WTC11 (cell line): ENCODE results near the gene RAPGEF5.

Experiments
- TP53 ChIP-seq: sonication (generic); formaldehyde crosslinking; IDR thresholded peaks from 2 replicates; pipeline ENCODE4 v1.8.1; 2023; ENCODE audit warnings: mild to moderate bottlenecking, missing genetic modification reagents
- ZNF121 ChIP-seq: sonication (generic); formaldehyde crosslinking; IDR thresholded peaks from 2 replicates; pipeline ENCODE4 v1.8.0; 2023; ENCODE audit warnings: missing genetic modification reagents
- TF ChIP-seq, protein P1 (sequence below): fragments of 200-600 bp; IDR thresholded peaks from 2 replicates; pipeline ENCODE4 v1.8.0; 2022; ENCODE audit warnings: antibody characterized with exemption
- TF ChIP-seq, protein P2 (sequence below): sonication (generic); formaldehyde crosslinking; IDR thresholded peaks from 2 replicates; pipeline ENCODE4 v1.8.1; 2023; ENCODE audit warnings: mild to moderate bottlenecking, missing genetic modification reagents
- TF ChIP-seq, protein P3 (sequence below): sonication (generic); formaldehyde crosslinking; IDR thresholded peaks from 2 replicates; pipeline ENCODE4 v1.8.0; 2022; ENCODE audit warnings: mild to moderate bottlenecking, missing genetic modification reagents
- TF ChIP-seq, protein P4 (sequence below): sonication (generic); formaldehyde crosslinking; IDR thresholded peaks from 2 replicates; pipeline ENCODE4 v1.8.1; 2022; ENCODE audit warnings: missing genetic modification reagents, borderline replicate concordance
- TF ChIP-seq, protein P5 (sequence below): sonication (generic); formaldehyde crosslinking; IDR thresholded peaks from 2 replicates; pipeline ENCODE4 v1.8.0; 2022; ENCODE audit warnings: missing genetic modification reagents
- TF ChIP-seq, protein P6 (sequence below): sonication (generic); formaldehyde crosslinking; IDR thresholded peaks from 2 replicates; pipeline ENCODE4 v1.8.0; 2023; ENCODE audit warnings: missing genetic modification reagents, mild to moderate bottlenecking, borderline replicate concordance

DNA sequence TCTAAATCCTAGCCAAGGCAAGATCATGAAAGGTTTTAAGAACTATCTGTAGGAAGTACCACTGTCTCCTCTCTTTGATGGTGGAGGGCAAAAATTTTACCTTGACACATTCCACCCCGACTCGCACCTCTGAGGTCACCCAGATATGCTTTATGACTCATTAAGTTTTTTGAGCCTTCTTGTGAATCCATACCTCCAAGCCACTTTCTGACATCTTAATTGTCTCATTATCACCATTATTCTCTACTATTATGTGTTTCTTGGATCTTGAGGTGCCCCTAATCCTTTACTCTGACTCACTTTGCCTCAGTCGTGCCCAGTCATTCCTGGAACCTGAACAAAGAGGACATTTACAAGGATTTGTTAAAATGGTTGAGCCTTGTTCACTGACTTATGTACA is 146.6 kb downstream of the RAPGEF5 start:
- TF ChIP-seq, protein P1, sequence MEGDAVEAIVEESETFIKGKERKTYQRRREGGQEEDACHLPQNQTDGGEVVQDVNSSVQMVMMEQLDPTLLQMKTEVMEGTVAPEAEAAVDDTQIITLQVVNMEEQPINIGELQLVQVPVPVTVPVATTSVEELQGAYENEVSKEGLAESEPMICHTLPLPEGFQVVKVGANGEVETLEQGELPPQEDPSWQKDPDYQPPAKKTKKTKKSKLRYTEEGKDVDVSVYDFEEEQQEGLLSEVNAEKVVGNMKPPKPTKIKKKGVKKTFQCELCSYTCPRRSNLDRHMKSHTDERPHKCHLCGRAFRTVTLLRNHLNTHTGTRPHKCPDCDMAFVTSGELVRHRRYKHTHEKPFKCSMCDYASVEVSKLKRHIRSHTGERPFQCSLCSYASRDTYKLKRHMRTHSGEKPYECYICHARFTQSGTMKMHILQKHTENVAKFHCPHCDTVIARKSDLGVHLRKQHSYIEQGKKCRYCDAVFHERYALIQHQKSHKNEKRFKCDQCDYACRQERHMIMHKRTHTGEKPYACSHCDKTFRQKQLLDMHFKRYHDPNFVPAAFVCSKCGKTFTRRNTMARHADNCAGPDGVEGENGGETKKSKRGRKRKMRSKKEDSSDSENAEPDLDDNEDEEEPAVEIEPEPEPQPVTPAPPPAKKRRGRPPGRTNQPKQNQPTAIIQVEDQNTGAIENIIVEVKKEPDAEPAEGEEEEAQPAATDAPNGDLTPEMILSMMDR, result no peak
- TF ChIP-seq, protein P2, sequence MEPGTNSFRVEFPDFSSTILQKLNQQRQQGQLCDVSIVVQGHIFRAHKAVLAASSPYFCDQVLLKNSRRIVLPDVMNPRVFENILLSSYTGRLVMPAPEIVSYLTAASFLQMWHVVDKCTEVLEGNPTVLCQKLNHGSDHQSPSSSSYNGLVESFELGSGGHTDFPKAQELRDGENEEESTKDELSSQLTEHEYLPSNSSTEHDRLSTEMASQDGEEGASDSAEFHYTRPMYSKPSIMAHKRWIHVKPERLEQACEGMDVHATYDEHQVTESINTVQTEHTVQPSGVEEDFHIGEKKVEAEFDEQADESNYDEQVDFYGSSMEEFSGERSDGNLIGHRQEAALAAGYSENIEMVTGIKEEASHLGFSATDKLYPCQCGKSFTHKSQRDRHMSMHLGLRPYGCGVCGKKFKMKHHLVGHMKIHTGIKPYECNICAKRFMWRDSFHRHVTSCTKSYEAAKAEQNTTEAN (CRISPR knock-in tag), result no peak
- TF ChIP-seq, protein P3, sequence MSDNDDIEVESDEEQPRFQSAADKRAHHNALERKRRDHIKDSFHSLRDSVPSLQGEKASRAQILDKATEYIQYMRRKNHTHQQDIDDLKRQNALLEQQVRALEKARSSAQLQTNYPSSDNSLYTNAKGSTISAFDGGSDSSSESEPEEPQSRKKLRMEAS (CRISPR knock-in tag), result no peak
- TF ChIP-seq, protein P4, sequence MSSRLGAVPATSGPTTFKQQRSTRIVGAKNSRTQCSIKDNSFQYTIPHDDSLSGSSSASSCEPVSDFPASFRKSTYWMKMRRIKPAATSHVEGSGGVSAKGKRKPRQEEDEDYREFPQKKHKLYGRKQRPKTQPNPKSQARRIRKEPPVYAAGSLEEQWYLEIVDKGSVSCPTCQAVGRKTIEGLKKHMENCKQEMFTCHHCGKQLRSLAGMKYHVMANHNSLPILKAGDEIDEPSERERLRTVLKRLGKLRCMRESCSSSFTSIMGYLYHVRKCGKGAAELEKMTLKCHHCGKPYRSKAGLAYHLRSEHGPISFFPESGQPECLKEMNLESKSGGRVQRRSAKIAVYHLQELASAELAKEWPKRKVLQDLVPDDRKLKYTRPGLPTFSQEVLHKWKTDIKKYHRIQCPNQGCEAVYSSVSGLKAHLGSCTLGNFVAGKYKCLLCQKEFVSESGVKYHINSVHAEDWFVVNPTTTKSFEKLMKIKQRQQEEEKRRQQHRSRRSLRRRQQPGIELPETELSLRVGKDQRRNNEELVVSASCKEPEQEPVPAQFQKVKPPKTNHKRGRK (CRISPR knock-in tag), result no peak
- TF ChIP-seq, protein P5, sequence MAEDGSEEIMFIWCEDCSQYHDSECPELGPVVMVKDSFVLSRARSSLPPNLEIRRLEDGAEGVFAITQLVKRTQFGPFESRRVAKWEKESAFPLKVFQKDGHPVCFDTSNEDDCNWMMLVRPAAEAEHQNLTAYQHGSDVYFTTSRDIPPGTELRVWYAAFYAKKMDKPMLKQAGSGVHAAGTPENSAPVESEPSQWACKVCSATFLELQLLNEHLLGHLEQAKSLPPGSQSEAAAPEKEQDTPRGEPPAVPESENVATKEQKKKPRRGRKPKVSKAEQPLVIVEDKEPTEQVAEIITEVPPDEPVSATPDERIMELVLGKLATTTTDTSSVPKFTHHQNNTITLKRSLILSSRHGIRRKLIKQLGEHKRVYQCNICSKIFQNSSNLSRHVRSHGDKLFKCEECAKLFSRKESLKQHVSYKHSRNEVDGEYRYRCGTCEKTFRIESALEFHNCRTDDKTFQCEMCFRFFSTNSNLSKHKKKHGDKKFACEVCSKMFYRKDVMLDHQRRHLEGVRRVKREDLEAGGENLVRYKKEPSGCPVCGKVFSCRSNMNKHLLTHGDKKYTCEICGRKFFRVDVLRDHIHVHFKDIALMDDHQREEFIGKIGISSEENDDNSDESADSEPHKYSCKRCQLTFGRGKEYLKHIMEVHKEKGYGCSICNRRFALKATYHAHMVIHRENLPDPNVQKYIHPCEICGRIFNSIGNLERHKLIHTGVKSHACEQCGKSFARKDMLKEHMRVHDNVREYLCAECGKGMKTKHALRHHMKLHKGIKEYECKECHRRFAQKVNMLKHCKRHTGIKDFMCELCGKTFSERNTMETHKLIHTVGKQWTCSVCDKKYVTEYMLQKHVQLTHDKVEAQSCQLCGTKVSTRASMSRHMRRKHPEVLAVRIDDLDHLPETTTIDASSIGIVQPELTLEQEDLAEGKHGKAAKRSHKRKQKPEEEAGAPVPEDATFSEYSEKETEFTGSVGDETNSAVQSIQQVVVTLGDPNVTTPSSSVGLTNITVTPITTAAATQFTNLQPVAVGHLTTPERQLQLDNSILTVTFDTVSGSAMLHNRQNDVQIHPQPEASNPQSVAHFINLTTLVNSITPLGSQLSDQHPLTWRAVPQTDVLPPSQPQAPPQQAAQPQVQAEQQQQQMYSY, result no peak
- no peak for TF ChIP-seq TP53
- no peak for TF ChIP-seq ZNF121 (CRISPR knock-in tag)
- TF ChIP-seq, protein P6, sequence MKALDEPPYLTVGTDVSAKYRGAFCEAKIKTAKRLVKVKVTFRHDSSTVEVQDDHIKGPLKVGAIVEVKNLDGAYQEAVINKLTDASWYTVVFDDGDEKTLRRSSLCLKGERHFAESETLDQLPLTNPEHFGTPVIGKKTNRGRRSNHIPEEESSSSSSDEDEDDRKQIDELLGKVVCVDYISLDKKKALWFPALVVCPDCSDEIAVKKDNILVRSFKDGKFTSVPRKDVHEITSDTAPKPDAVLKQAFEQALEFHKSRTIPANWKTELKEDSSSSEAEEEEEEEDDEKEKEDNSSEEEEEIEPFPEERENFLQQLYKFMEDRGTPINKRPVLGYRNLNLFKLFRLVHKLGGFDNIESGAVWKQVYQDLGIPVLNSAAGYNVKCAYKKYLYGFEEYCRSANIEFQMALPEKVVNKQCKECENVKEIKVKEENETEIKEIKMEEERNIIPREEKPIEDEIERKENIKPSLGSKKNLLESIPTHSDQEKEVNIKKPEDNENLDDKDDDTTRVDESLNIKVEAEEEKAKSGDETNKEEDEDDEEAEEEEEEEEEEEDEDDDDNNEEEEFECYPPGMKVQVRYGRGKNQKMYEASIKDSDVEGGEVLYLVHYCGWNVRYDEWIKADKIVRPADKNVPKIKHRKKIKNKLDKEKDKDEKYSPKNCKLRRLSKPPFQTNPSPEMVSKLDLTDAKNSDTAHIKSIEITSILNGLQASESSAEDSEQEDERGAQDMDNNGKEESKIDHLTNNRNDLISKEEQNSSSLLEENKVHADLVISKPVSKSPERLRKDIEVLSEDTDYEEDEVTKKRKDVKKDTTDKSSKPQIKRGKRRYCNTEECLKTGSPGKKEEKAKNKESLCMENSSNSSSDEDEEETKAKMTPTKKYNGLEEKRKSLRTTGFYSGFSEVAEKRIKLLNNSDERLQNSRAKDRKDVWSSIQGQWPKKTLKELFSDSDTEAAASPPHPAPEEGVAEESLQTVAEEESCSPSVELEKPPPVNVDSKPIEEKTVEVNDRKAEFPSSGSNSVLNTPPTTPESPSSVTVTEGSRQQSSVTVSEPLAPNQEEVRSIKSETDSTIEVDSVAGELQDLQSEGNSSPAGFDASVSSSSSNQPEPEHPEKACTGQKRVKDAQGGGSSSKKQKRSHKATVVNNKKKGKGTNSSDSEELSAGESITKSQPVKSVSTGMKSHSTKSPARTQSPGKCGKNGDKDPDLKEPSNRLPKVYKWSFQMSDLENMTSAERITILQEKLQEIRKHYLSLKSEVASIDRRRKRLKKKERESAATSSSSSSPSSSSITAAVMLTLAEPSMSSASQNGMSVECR (CRISPR knock-in tag), result no peak
